Left ventricle myocardium inferior (tissue), 1 donor: ENCODE measurements around the gene MBTD1. TPM values are rescaled to one million over a fixed set of nuclear protein-coding genes. Genes with fewer than 3 reads are reported as not detected.

Source experiments
- DNase-seq: peaks from one replicate; pipeline ENCODE4 v3.0.0-alpha.2; 2020
- H3K27ac ChIP-seq: fragments of 200-600 bp; replicated peaks from 2 replicates; pipeline ENCODE4 v1.8.0; 2021
- H3K27me3 ChIP-seq: fragments of 200-600 bp; 2 replicates; pipeline ENCODE4 v1.8.0; 2021; ENCODE audit warnings: low read depth
- H3K36me3 ChIP-seq: fragments of 200-600 bp; 2 replicates; pipeline ENCODE4 v1.8.0; 2021
- H3K4me1 ChIP-seq: fragments of 200-600 bp; 2 replicates; pipeline ENCODE4 v1.8.0; 2021
- H3K4me3 ChIP-seq: fragments of 200-600 bp; 2 replicates; pipeline ENCODE4 v1.8.0; 2021; ENCODE audit warnings: mild to moderate bottlenecking, moderate library complexity
- H3K9me3 ChIP-seq: fragments of 200-600 bp; replicated peaks from 2 replicates; pipeline ENCODE4 v1.8.0; 2021
- CTCF ChIP-seq: fragments of 200-600 bp; IDR thresholded peaks from 2 replicates; pipeline ENCODE4 v1.8.0; 2021; ENCODE audit warnings: antibody characterized with exemption, mild to moderate bottlenecking, borderline replicate concordance
- intact Hi-C: fragments of 100-400 bp; cut with micrococcal nuclease; formaldehyde crosslinking; loops from one replicate; pipeline ENCODE4 v1.11.0; 2022
- total RNA-seq: library from RNA; stranded (reverse); fragmentation: NEBNext Ultra II Directional; extraction: Animal tissue kit (Norgen Biotek cat#: 25700); gene quantifications from one replicate; pipeline ENCODE4 v1.2.1, GENCODE V29; 2021
- donor health status: DM: no; HTN: yes; CAD: no; lungs with severe emphysema.

MBTD1 gene
- total RNA-seq, 1 donor from 2014 or later, result 5.4 TPM

GRCh38 chr17:51289696-51290111, 29.9 kb upstream of the MBTD1 start:
- Histone ChIP-seq H3K27me3 (no peaks in the 10 kb centered on the region), H3K4me3 (no peak overlapping the region), H3K4me1 (no peaks in the 10 kb centered on the region), H3K27ac (no peak overlapping the region), H3K36me3 (peaks cover 93% of the 10 kb centered on the region), H3K9me3 (no peaks in the 10 kb centered on the region)
- intact Hi-C loops, result no loop called here
- no peak for TF ChIP-seq CTCF
- no peak for DNase-seq

- Histone ChIP-seq H3K4me3 (no peak overlapping the region), H3K27ac (no peak overlapping the region), H3K36me3 (peaks cover 93% of the 10 kb centered on the region), H3K9me3 (no peaks in the 10 kb centered on the region), H3K4me1 (no peaks in the 10 kb centered on the region), H3K27me3 (no peaks in the 10 kb centered on the region)
- no peak for DNase-seq
- intact Hi-C loops, result no loop called here
- no peak for TF ChIP-seq CTCF
These were observed 27.6 kb upstream of the MBTD1 start for GRCh38 chr17:51287412-51287811.

GRCh38 chr17:51279183-51279582, 19.3 kb upstream of the MBTD1 start:
- no peak for TF ChIP-seq CTCF
- intact Hi-C loops, result no loop called here
- H3K4me3 ChIP-seq, result no peak overlapping the region
- H3K4me1 ChIP-seq, result no peaks in the 10 kb centered on the region
- no peak overlapping the region for H3K27ac ChIP-seq
- H3K27me3 ChIP-seq, result no peaks in the 10 kb centered on the region
- no peaks in the 10 kb centered on the region for H3K9me3 ChIP-seq
- DNase-seq, result no peak
- H3K36me3 ChIP-seq, result peaks cover 87% of the 10 kb centered on the region

GRCh38 chr17:51275381-51275780, 15.5 kb upstream of the MBTD1 start:
- Histone ChIP-seq H3K4me1 (peaks cover 6% of the 10 kb centered on the region), H3K36me3 (peaks cover 90% of the 10 kb centered on the region), H3K27me3 (no peaks in the 10 kb centered on the region), H3K27ac (no peak overlapping the region), H3K4me3 (no peak overlapping the region), H3K9me3 (no peaks in the 10 kb centered on the region)
- DNase-seq, result no peak
- no peak for TF ChIP-seq CTCF
- intact Hi-C loops, result no loop called here

- no peak for TF ChIP-seq CTCF
- no peak overlapping the region for H3K4me3 ChIP-seq
- DNase-seq, result no peak
- peaks cover 96% of the 10 kb centered on the region for H3K36me3 ChIP-seq
- no peaks in the 10 kb centered on the region for H3K27me3 ChIP-seq
- intact Hi-C loops, result no loop called here
- no peak overlapping the region for H3K27ac ChIP-seq
- H3K9me3 ChIP-seq, result no peaks in the 10 kb centered on the region
- peaks cover 8% of the 10 kb centered on the region for H3K4me1 ChIP-seq
These were observed 13.0 kb upstream of the MBTD1 start for GRCh38 chr17:51272812-51273211.

- peaks cover 8% of the 10 kb centered on the region for H3K4me1 ChIP-seq
- H3K4me3 ChIP-seq, result no peak overlapping the region
- H3K27me3 ChIP-seq, result no peaks in the 10 kb centered on the region
- TF ChIP-seq CTCF, result no peak
- H3K36me3 ChIP-seq, result peaks cover 94% of the 10 kb centered on the region
- no peak for DNase-seq
- intact Hi-C loops, result no loop called here
- H3K9me3 ChIP-seq, result no peaks in the 10 kb centered on the region
- no peak overlapping the region for H3K27ac ChIP-seq
These were observed 10.8 kb upstream of the MBTD1 start for GRCh38 chr17:51270636-51271035.
